ENCODE results near the gene ADAM30.

GRCh38 chr1:119887427-119887826 lies 8.9 kb downstream of the ADAM30 start:
- TF ChIP-seq CTCF (IDR thresholded peaks at IDR 0.05 in 8 of 11, conservative IDR thresholded peaks at IDR 0.05 in 3 of 11) (no peak), POLR2A (IDR thresholded peaks at IDR 0.05) (no peak), POLR2AphosphoS5 (IDR thresholded peaks at IDR 0.05) (no peak)

Data from spleen (tissue), 7 donors.